H1 (cell line): ENCODE data around the gene WDSUB1. TPM values are rescaled to one million over a fixed set of nuclear protein-coding genes. Genes with fewer than 3 reads are reported as not detected.

Experiments
- CTCF ChIA-PET: fragments of 300-600 bp; sonication (Branson Sonifier 250); formaldehyde crosslinking; loops from one replicate; lab custom pipeline; 2021; ENCODE audit not compliant: partially characterized antibody; lab: Charles Lee
- POLR2A ChIA-PET: fragments of 300-600 bp; sonication (Branson Sonifier 250); formaldehyde crosslinking; loops from one replicate; lab custom pipeline; 2021; ENCODE audit warnings: inconsistent platforms; ENCODE audit not compliant: partially characterized antibody; lab: Charles Lee
- DNase-seq, 2 experiments: peaks; one replicate each; pipeline versions ENCODE4 v3.0.0 to v3.0.0-alpha.2; 2010 to 2022; ENCODE audit warnings: low spot score in 2 of 2, low read depth in 1 of 2, mixed read lengths in 1 of 2
- FAIRE-seq: peaks from 2 replicates; lab custom pipeline; 2011; peaks lifted over from hg19 to GRCh38; lab: Jason Lieb, UNC
- H2AFZ ChIP-seq: 2 replicates; pipeline ENCODE4 v1.8.1; 2012; ENCODE audit warnings: low read length, inconsistent platforms
- H2AK5ac ChIP-seq: 2 replicates; pipeline ENCODE4 v1.6.1; 2013; ENCODE audit warnings: low read depth, low read length
- H2BK120ac ChIP-seq: replicated peaks from 2 replicates; pipeline ENCODE3; 2013; ENCODE audit warnings: low read depth, low read length, inconsistent platforms
- H2BK12ac ChIP-seq: 2 replicates; pipeline ENCODE4 v1.6.1; 2013; ENCODE audit warnings: low read depth, low read length
- H2BK15ac ChIP-seq: 2 replicates; pipeline ENCODE4 v1.6.1; 2013; ENCODE audit warnings: low read length
- H2BK20ac ChIP-seq: 2 replicates; pipeline ENCODE4 v1.6.1; 2013; ENCODE audit warnings: low read length
- H2BK5ac ChIP-seq: 2 replicates; pipeline ENCODE4 v1.6.1; 2013; ENCODE audit warnings: low read depth, low read length
- H3K14ac ChIP-seq: 2 replicates; pipeline ENCODE4 v1.6.1; 2013; ENCODE audit warnings: inconsistent platforms; ENCODE audit not compliant: insufficient read length
- H3K18ac ChIP-seq: 2 replicates; pipeline ENCODE4 v1.6.1; 2013; ENCODE audit warnings: low read length; ENCODE audit errors: extremely low read depth
- H3K23ac ChIP-seq: 2 replicates; pipeline ENCODE4 v1.6.1; 2013; ENCODE audit warnings: inconsistent platforms; ENCODE audit not compliant: insufficient read length
- H3K23me2 ChIP-seq: 2 replicates; pipeline ENCODE4 v1.6.1; 2013; ENCODE audit warnings: low read depth, low read length
- H3K27ac ChIP-seq: 2 replicates; pipeline ENCODE4 v1.6.1; 2011; ENCODE audit warnings: low read depth, low read length, inconsistent platforms
- H3K27me3 ChIP-seq, 4 experiments: replicated peaks in 1 of 4; 1 replicate in 1 of 4; 2 replicates in 3 of 4; pipeline versions ENCODE4 v1.6.1 to v1.8.1; 2011 to 2013; ENCODE audit warnings: low read length in 3 of 4, mild to moderate bottlenecking in 3 of 4, inconsistent platforms in 2 of 4, mixed read lengths in 2 of 4, moderate library complexity in 1 of 4; ENCODE audit not compliant: control insufficient read depth in 3 of 4, insufficient read depth in 3 of 4; ENCODE audit errors: extremely low read depth in 1 of 4
- H3K36me3 ChIP-seq, 4 experiments: 2 replicates each; pipeline versions ENCODE4 v1.6.1 to v1.8.1; 2011 to 2013; ENCODE audit warnings: mild to moderate bottlenecking in 4 of 4, low read length in 3 of 4, moderate library complexity in 2 of 4, control low read depth in 1 of 4, inconsistent platforms in 1 of 4; ENCODE audit not compliant: insufficient read depth in 4 of 4, control insufficient read depth in 2 of 4
- H3K4ac ChIP-seq: replicated peaks from 2 replicates; pipeline ENCODE3; 2013; ENCODE audit warnings: low read length, low read depth, mixed read lengths, inconsistent platforms; ENCODE audit not compliant: insufficient read length
- H3K4me1 ChIP-seq, 4 experiments: replicated peaks in 1 of 4; 1 replicate in 1 of 4; 2 replicates in 3 of 4; pipeline versions ENCODE4 v1.6.1 to v1.8.1; 2011 to 2013; ENCODE audit warnings: low read length in 3 of 4, inconsistent platforms in 2 of 4, mixed read lengths in 1 of 4; ENCODE audit not compliant: insufficient read depth in 4 of 4, control insufficient read depth in 3 of 4
- H3K4me2 ChIP-seq, 2 experiments: 2 replicates each; pipeline versions ENCODE4 v1.6.1 to v1.8.1; 2011 to 2013; ENCODE audit warnings: low read depth in 2 of 2, low read length in 2 of 2, control low read depth in 1 of 2, inconsistent platforms in 1 of 2, mild to moderate bottlenecking in 1 of 2; ENCODE audit not compliant: insufficient read depth in 1 of 2
- H3K4me3 ChIP-seq, 4 experiments: fragments of 200-600, 300-600 bp in 1 of 4; sonication (generic), shearing (Covaris generic), sonication (Bioruptor Twin) in 1 of 4; 2 replicates each; pipeline versions ENCODE4 v1.5.1 to v1.8.1; 2011 to 2016; ENCODE audit warnings: low read length in 4 of 4, low read depth in 3 of 4, control low read depth in 2 of 4, inconsistent platforms in 2 of 4, mild to moderate bottlenecking in 2 of 4, mixed read lengths in 1 of 4, moderate library complexity in 1 of 4; ENCODE audit not compliant: insufficient read depth in 2 of 4; ENCODE audit errors: extremely low read depth in 1 of 4
- H3K56ac ChIP-seq: replicated peaks from 2 replicates; pipeline ENCODE3; 2013; ENCODE audit warnings: low read depth, mild to moderate bottlenecking, mixed read lengths, low read length, inconsistent platforms; ENCODE audit not compliant: insufficient read length
- H3K79me1 ChIP-seq: 2 replicates; pipeline ENCODE4 v1.6.1; 2013; ENCODE audit warnings: low read depth, low read length, control low read depth
- H3K79me2 ChIP-seq, 2 experiments: 2 replicates each; pipeline versions ENCODE4 v1.6.1 to v1.8.1; 2012 to 2013; ENCODE audit warnings: low read length in 2 of 2, mild to moderate bottlenecking in 2 of 2, inconsistent platforms in 1 of 2; ENCODE audit not compliant: insufficient read depth in 2 of 2, control insufficient read depth in 1 of 2
- H3K9ac ChIP-seq, 4 experiments: replicated peaks in 1 of 4; 1 replicate in 1 of 4; 2 replicates in 3 of 4; pipeline versions ENCODE4 v1.6.1 to v1.8.1; 2011 to 2013; ENCODE audit warnings: low read depth in 3 of 4, low read length in 3 of 4, control low read depth in 2 of 4, mild to moderate bottlenecking in 2 of 4, moderate library complexity in 2 of 4, inconsistent platforms in 1 of 4; ENCODE audit errors: extremely low read depth in 1 of 4
- H3K9me3 ChIP-seq, 2 experiments: 2 replicates each; pipeline versions ENCODE4 v1.6.1 to v1.8.1; 2012 to 2013; ENCODE audit warnings: mild to moderate bottlenecking in 2 of 2, moderate library complexity in 2 of 2, control low read depth in 1 of 2, inconsistent platforms in 1 of 2, low read depth in 1 of 2, low read length in 1 of 2, mixed read lengths in 1 of 2; ENCODE audit not compliant: insufficient read depth in 2 of 2
- H4K20me1 ChIP-seq, 2 experiments: replicated peaks in 1 of 2; 2 replicates each; pipeline versions ENCODE3 to v1.8.1; 2011 to 2013; ENCODE audit warnings: inconsistent platforms in 2 of 2, low read length in 2 of 2, mild to moderate bottlenecking in 1 of 2; ENCODE audit not compliant: insufficient read depth in 2 of 2, control insufficient read depth in 1 of 2
- H4K5ac ChIP-seq: 2 replicates; pipeline ENCODE4 v1.6.1; 2013; ENCODE audit warnings: low read length, low read depth, mixed read lengths, inconsistent platforms; ENCODE audit not compliant: insufficient read length
- H4K8ac ChIP-seq: 2 replicates; pipeline ENCODE4 v1.8.0; 2013; ENCODE audit warnings: mild to moderate bottlenecking, moderate library complexity, low read length, inconsistent platforms; ENCODE audit not compliant: insufficient read depth; ENCODE audit errors: extremely low read depth
- H4K91ac ChIP-seq: replicated peaks from 2 replicates; pipeline ENCODE3; 2013; ENCODE audit warnings: low read length, mixed read lengths, inconsistent platforms; ENCODE audit not compliant: insufficient read length
- ASH2L ChIP-seq: fragments of 200-600, 300-600 bp; sonication (generic); IDR thresholded peaks from one replicate; pipeline ENCODE4 v1.7.1; 2017; ENCODE audit warnings: low read length
- CBX8 ChIP-seq: fragments of 300-800, 300-1000 bp; sonication (generic); IDR thresholded peaks from 2 replicates; pipeline ENCODE4 v1.7.1; 2016; ENCODE audit warnings: low read depth, low read length, borderline replicate concordance
- FOSL1 ChIP-seq: IDR thresholded peaks from 2 replicates; pipeline ENCODE4 v1.6.1; 2011; ENCODE audit warnings: mild to moderate bottlenecking, low read depth, low read length, moderate library complexity; ENCODE audit not compliant: insufficient read depth
- HDAC2 ChIP-seq, 2 experiments: fragments of 300-600 bp in 1 of 2; sonication (generic) in 1 of 2; IDR thresholded peaks; 2 replicates each; pipeline ENCODE4 v1.6.1; 2011 to 2012; ENCODE audit warnings: low read depth in 2 of 2, low read length in 2 of 2, mild to moderate bottlenecking in 2 of 2, moderate library complexity in 2 of 2, borderline replicate concordance in 1 of 2, inconsistent platforms in 1 of 2
- KDM5A ChIP-seq: fragments of 200-600 bp; IDR thresholded peaks from 2 replicates; pipeline ENCODE4 v1.7.1; 2012; ENCODE audit warnings: mild to moderate bottlenecking, low read length, inconsistent platforms, mixed read lengths
- SIN3A ChIP-seq, 2 experiments: IDR thresholded peaks in 1 of 2; conservative IDR thresholded peaks in 1 of 2; 2 replicates each; pipeline ENCODE4 v1.6.1; 2011 to 2012; ENCODE audit warnings: low read length in 2 of 2, improper control_type of control experiment in 1 of 2, low read depth in 1 of 2, mild to moderate bottlenecking in 1 of 2
- ZNF274 ChIP-seq: IDR thresholded peaks from 2 replicates; pipeline ENCODE4 v1.7.0; 2012; ENCODE audit warnings: low read length, borderline replicate concordance; ENCODE audit errors: extremely low read depth
- WGBS, 2 experiments: shearing (Covaris generic) in 1 of 2; methylation state at CpG; one replicate each; pipeline versions ENCODE4 v1.1.6 to v1.1.7; 2013 to 2015; ENCODE audit warnings: low lambda C conversion rate in 2 of 2, mixed read lengths in 2 of 2, inconsistent platforms in 1 of 2, low coverage in 1 of 2, missing lambda C conversion rate in 1 of 2; ENCODE audit not compliant: insufficient replicate concordance in 2 of 2, insufficient coverage in 1 of 2, insufficient read length in 1 of 2; ENCODE audit errors: extremely low coverage in 1 of 2, missing lambda C conversion rate in 1 of 2; 5-methylcytosine and 5-hydroxymethylcytosine counted together
- polyA plus RNA-seq, 7 experiments: library from polyadenylated mRNA; depleted of rRNA in 3 of 7; stranded (reverse) in 5 of 7; unstranded in 2 of 7; fragments of >200 nt in 5 of 7; fragments of 200-250 nt in 2 of 7; gene quantifications; 1 replicate in 5 of 7; 2 replicates in 1 of 7; 4 replicates in 1 of 7; pipeline versions ENCODE4 v1.2.1 to v1.2.3, GENCODE V29; 2011 to 2013; ENCODE audit warnings: missing spikeins in 2 of 7, mixed read lengths in 2 of 7
- total RNA-seq: library from RNA; stranded (reverse); fragmentation: NEBNext Ultra II Directional; extraction: Animal tissue kit (Norgen Biotek cat#: 25700); gene quantifications from 2 replicates; pipeline ENCODE4 v1.2.1, GENCODE V29; 2021
- TF ChIP-seq, protein P1 (sequence below): IDR thresholded peaks from 2 replicates; pipeline ENCODE4 v1.6.1; 2012; ENCODE audit warnings: low read length, inconsistent platforms
- TF ChIP-seq, protein P2 (sequence below): IDR thresholded peaks from 2 replicates; pipeline ENCODE4 v1.6.1; 2012; ENCODE audit warnings: inconsistent platforms

The WDSUB1 gene
- total and polyA plus RNA-seq, 2 of the 8 experiments (the other 6 are each of a cell fraction or from before 2014, with no cell fraction given), result 5.5 to 8.0 TPM

DNA sequence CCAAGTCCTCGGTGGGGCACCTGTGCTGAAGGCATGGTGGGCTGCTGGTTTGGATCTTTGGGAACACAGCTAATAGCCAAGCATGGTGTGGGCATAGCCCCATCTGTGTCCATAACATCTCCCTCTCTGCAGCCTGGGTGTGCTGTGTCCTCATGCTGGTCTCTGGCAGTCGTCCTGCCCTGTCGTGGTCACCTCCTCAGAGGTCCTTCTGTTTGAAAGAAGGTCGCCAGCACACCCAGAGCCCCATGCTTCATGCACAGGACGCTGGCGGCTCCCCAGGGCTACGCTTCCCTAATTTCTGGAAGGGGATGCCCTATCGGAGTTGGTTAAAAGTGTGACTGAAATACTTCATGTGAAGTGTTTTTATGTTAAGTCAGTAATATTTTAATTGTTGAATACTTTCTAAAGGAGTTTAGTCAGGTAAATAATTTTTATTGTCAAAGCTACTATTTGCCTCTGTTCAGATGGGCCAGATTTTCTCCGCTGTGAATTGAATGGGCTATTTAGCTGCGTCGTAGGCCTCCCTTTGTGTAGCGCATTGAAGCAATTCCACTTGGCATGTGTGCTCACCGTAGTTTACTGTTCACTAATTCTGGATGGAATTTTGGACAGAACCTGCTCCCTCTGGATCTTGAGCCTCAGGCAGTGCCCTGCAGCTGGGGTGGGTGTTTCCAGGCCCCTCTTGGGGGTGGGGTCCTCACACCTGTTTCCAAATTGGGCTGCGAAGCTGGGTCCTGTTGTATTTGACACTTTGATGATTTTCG lies 81.9 kb downstream of the WDSUB1 start:
- CTCF ChIA-PET, result interaction anchor here (1.0 kb wide), 1 partner anchor 22 kb away, joined by 3 read pairs; no protein-coding TSS in a partner anchor
- FAIRE-seq, result no peak
- no peak overlapping the region for H3K18ac ChIP-seq
- TF ChIP-seq, protein P1, sequence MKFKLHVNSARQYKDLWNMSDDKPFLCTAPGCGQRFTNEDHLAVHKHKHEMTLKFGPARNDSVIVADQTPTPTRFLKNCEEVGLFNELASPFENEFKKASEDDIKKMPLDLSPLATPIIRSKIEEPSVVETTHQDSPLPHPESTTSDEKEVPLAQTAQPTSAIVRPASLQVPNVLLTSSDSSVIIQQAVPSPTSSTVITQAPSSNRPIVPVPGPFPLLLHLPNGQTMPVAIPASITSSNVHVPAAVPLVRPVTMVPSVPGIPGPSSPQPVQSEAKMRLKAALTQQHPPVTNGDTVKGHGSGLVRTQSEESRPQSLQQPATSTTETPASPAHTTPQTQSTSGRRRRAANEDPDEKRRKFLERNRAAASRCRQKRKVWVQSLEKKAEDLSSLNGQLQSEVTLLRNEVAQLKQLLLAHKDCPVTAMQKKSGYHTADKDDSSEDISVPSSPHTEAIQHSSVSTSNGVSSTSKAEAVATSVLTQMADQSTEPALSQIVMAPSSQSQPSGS, result no peak
- no peak for TF ChIP-seq SIN3A (conservative IDR thresholded peaks at IDR 0.05 in 1 of 2, IDR thresholded peaks at IDR 0.05 in 1 of 2; ENCODE audit: low read depth in 1 of 2, low read length in 2 of 2)
- TF ChIP-seq CBX8, result no peak
- no peak for TF ChIP-seq ZNF274
- no peak for TF ChIP-seq HDAC2 (IDR thresholded peaks at IDR 0.05; ENCODE audit: borderline replicate concordance in 1 of 2, low read depth in 2 of 2, low read length in 2 of 2)
- TF ChIP-seq, protein P2, sequence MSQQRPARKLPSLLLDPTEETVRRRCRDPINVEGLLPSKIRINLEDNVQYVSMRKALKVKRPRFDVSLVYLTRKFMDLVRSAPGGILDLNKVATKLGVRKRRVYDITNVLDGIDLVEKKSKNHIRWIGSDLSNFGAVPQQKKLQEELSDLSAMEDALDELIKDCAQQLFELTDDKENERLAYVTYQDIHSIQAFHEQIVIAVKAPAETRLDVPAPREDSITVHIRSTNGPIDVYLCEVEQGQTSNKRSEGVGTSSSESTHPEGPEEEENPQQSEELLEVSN, result no peak
- no peak for TF ChIP-seq ASH2L
- TF ChIP-seq KDM5A, result no peak
- TF ChIP-seq FOSL1, result no peak

More for the DNA sequence above, 81.9 kb downstream of the WDSUB1 start:
- H2AFZ ChIP-seq, result no peak overlapping the region
- no peak overlapping the region for H3K14ac ChIP-seq
- no peak overlapping the region for H3K27ac ChIP-seq
- POLR2A ChIA-PET, result no interaction called here
- no peak overlapping the region for H3K9ac ChIP-seq
- H3K79me2 ChIP-seq, result no peaks in the 10 kb centered on the region
- DNase-seq, result no peak
- H3K79me1 ChIP-seq, result no peaks in the 10 kb centered on the region
- no peak overlapping the region for H3K4ac ChIP-seq
- H2BK120ac ChIP-seq, result no peak overlapping the region
- no peak overlapping the region for H3K4me3 ChIP-seq
- no peaks in the 10 kb centered on the region; a peak in 2 of 7 replicates for H3K4me1 ChIP-seq
- no peak overlapping the region for H2BK20ac ChIP-seq
- H2BK15ac ChIP-seq, result no peak overlapping the region
- WGBS, 2 experiments, result 92% methylated on average over 15 of the region's 15 CpGs; no CpG with 5 or more reads in 1 of the 2 experiments
- H4K20me1 ChIP-seq, result peaks cover 1 to 7% of the 10 kb centered on the region in 2 experiments
- no peak overlapping the region for H3K56ac ChIP-seq
- no peak overlapping the region for H4K5ac ChIP-seq
- H2BK12ac ChIP-seq, result no peak overlapping the region
- no peak overlapping the region for H4K91ac ChIP-seq
- H2AK5ac ChIP-seq, result no peak overlapping the region
- H4K8ac ChIP-seq, result no peak overlapping the region
- no peak overlapping the region for H2BK5ac ChIP-seq
- no peak overlapping the region for H3K4me2 ChIP-seq
- H3K23ac ChIP-seq, result no peak overlapping the region
- peaks cover 8 to 12% (median 10%) of the 10 kb centered on the region in 4 experiments for H3K27me3 ChIP-seq
- H3K9me3 ChIP-seq, result no peaks in the 10 kb centered on the region
- H3K36me3 ChIP-seq, result no peaks in the 10 kb centered on the region
- no peaks in the 10 kb centered on the region for H3K23me2 ChIP-seq
